DMS153 treated with DMSO at 0.1 percent for 48 hours (cell line): Measurements from ENCODE around the gene PIK3CD.
"Not testable (repeated sequence)": the region's sequence is repeated elsewhere in the genome, so short reads cannot be mapped to it uniquely, and the experiment has no call there.

ENCODE experiments used
- DNase-seq: peaks from one replicate; lab custom pipeline; 2025; ENCODE audit not compliant: unreplicated experiment; lab: John Stamatoyannopoulos, UW

The PIK3CD gene

GRCh38 chr1:9687874-9688582, 36.5 kb downstream of the PIK3CD start:
- peak; percentile 51 for DNase-seq

GRCh38 chr1:9688599-9688998, 37.1 kb downstream of the PIK3CD start:
- no peak for DNase-seq

GRCh38 chr1:9689011-9689706, 37.6 kb downstream of the PIK3CD start:
- DNase-seq: peak; percentile 59

GRCh38 chr1:9689971-9690381, 38.4 kb downstream of the PIK3CD start:
- DNase-seq: no peak

GRCh38 chr1:9690440-9691107, 39.0 kb downstream of the PIK3CD start:
- DNase-seq: no peak

- no peak for DNase-seq
Observed at GRCh38 chr1:9691108-9691445, 39.5 kb downstream of the PIK3CD start.

GRCh38 chr1:9691691-9692090, 40.2 kb downstream of the PIK3CD start:
- DNase-seq: no peak

- no peak for DNase-seq
Observed at GRCh38 chr1:9696793-9697192, 45.3 kb downstream of the PIK3CD start.

- DNase-seq: no peak
Observed at GRCh38 chr1:9699361-9699760, 47.8 kb downstream of the PIK3CD start.

GRCh38 chr1:9700340-9700739, 48.8 kb downstream of the PIK3CD start:
- no peak for DNase-seq

GRCh38 chr1:9701665-9702064, 50.1 kb downstream of the PIK3CD start:
- DNase-seq: no peak

GRCh38 chr1:9703165-9703509, 51.6 kb downstream of the PIK3CD start:
- DNase-seq: no peak

GRCh38 chr1:9703681-9704080, 52.1 kb downstream of the PIK3CD start:
- no peak for DNase-seq

GRCh38 chr1:9705337-9706093, 54.0 kb downstream of the PIK3CD start:
- DNase-seq: no peak

- DNase-seq: no peak
Observed at GRCh38 chr1:9706178-9706577, 54.6 kb downstream of the PIK3CD start.

GRCh38 chr1:9710037-9710436, 58.5 kb downstream of the PIK3CD start:
- no peak for DNase-seq

- no peak for DNase-seq
Observed at GRCh38 chr1:9711466-9712020, 60.0 kb downstream of the PIK3CD start.

GRCh38 chr1:9712767-9713166, 61.2 kb downstream of the PIK3CD start:
- DNase-seq: not testable (repeated sequence)

- no peak for DNase-seq
Observed at GRCh38 chr1:9714257-9714718, 62.8 kb downstream of the PIK3CD start.

- no peak for DNase-seq
Observed at GRCh38 chr1:9715536-9716226, 64.2 kb downstream of the PIK3CD start.
